HCT116 (cell line): ENCODE measurements around the gene SETX. TPM values are rescaled to one million over a fixed set of nuclear protein-coding genes. Genes with fewer than 3 reads are reported as not detected.

Source experiments
- CBX3 ChIP-seq: IDR thresholded peaks from 2 replicates; pipeline ENCODE4 v1.6.1; 2012; ENCODE audit warnings: low read depth
- ELF1 ChIP-seq: IDR thresholded peaks from 2 replicates; pipeline ENCODE4 v1.6.1; 2012; ENCODE audit warnings: low read depth, borderline replicate concordance
- EZH2 ChIP-seq: fragments of 200-600 bp; sonication (generic); IDR thresholded peaks from 2 replicates; pipeline ENCODE4 v1.6.1; 2017; ENCODE audit warnings: antibody characterized with exemption, mixed run types
- EZH2phosphoT487 ChIP-seq: fragments of 200-600 bp; IDR thresholded peaks from 2 replicates; pipeline ENCODE4 v1.6.1; 2018; ENCODE audit warnings: antibody characterized with exemption, borderline replicate concordance
- JUND ChIP-seq: IDR thresholded peaks from 2 replicates; pipeline ENCODE4 v1.6.1; 2012
- POLR2A ChIP-seq: IDR thresholded peaks from 2 replicates; pipeline ENCODE4 v1.7.0; 2011; ENCODE audit warnings: borderline replicate concordance; ENCODE audit not compliant: insufficient read depth, insufficient read length; ENCODE audit errors: extremely low read depth
- RAD21 ChIP-seq: IDR thresholded peaks from 2 replicates; pipeline ENCODE4 v1.6.1; 2012; ENCODE audit warnings: low read depth, mild to moderate bottlenecking
- REST ChIP-seq: IDR thresholded peaks from 2 replicates; pipeline ENCODE4 v1.6.1; 2012; ENCODE audit warnings: low read depth
- SIN3A ChIP-seq: IDR thresholded peaks from 2 replicates; pipeline ENCODE4 v1.6.1; 2012; ENCODE audit warnings: low read depth
- SP1 ChIP-seq: IDR thresholded peaks from 2 replicates; pipeline ENCODE4 v1.6.1; 2012; ENCODE audit warnings: low read depth
- SRF ChIP-seq: IDR thresholded peaks from 2 replicates; pipeline ENCODE4 v1.6.1; 2012; ENCODE audit warnings: low read depth
- ZBTB33 ChIP-seq: IDR thresholded peaks from 2 replicates; pipeline ENCODE4 v1.6.1; 2011; ENCODE audit warnings: mild to moderate bottlenecking, low read length, moderate library complexity; ENCODE audit not compliant: insufficient replicate concordance; ENCODE audit errors: extremely low read depth
- total RNA-seq: library from RNA; stranded (reverse); gene quantifications from one replicate; pipeline ENCODE4 v1.2.1, GENCODE V29; 2021; ENCODE audit not compliant: unreplicated experiment

Gene SETX
- total RNA-seq, 1 experiment from 2014 or later: 38.5 TPM

GRCh38 chr9:132214027-132214622 lies 140.7 kb downstream of the SETX start (continued):
- TF ChIP-seq REST (no peak), EZH2phosphoT487 (no peak), ELF1 (no peak), ZBTB33 (no peak), CBX3 (no peak), EZH2 (no peak), SRF (no peak), SP1 (no peak), JUND (peak; percentile 57), SIN3A (no peak), RAD21 (no peak), POLR2A (no peak)
